T-helper 2 cell treated with Interferon-gamma antibody and Interleukin-4, amounts not matched to agents 100 ng/mL and 5 ng/mL, for 36 hours (primary cell): Measurements from ENCODE around the gene DGKG. TPM values are rescaled to one million over a fixed set of nuclear protein-coding genes. Genes with fewer than 3 reads are reported as not detected.

Experiments used
- intact Hi-C: fragments of 100-400 bp; cut with micrococcal nuclease; formaldehyde crosslinking; loops from one replicate; pipeline ENCODE4 v1.15.1; 2023
- total RNA-seq: library from RNA; stranded (reverse); gene quantifications from 2 replicates; pipeline ENCODE4 v1.2.3, GENCODE V29; 2022

Gene DGKG
- total RNA-seq, 1 donor from 2014 or later, result not detected

GRCh38 chr3:186117521-186118134 lies 244.4 kb downstream of the DGKG start:
- intact Hi-C loops, result no loop called here

- intact Hi-C loops, result no loop called here
Measured at GRCh38 chr3:186115239-186115996, 246.6 kb downstream of the DGKG start.

GRCh38 chr3:186110975-186111974 lies 250.8 kb downstream of the DGKG start:
- intact Hi-C loops, result no loop called here

- intact Hi-C loops, result loop anchor here (1.0 to 10.0 kb wide), 4 partner anchors 49 to 173 kb away; no protein-coding TSS in a partner anchor
Measured at GRCh38 chr3:186109897-186110803, 251.9 kb downstream of the DGKG start.

- intact Hi-C loops, result loop anchor here (1.0 to 10.0 kb wide), 4 partner anchors 48 to 172 kb away; no protein-coding TSS in a partner anchor
Measured at GRCh38 chr3:186108941-186109865, 252.8 kb downstream of the DGKG start, which contains the start of gene ETV5. ETV5 (minus strand) TSS chr3:186109089; CDS start chr3:186105868, 3,221 bp downstream.

- intact Hi-C loops, result loop anchor here (2.0 to 10.0 kb wide), 3 partner anchors 48 to 166 kb away; no protein-coding TSS in a partner anchor
Measured at GRCh38 chr3:186108106-186108940, 253.7 kb downstream of the DGKG start.

GRCh38 chr3:186107215-186108105 lies 254.6 kb downstream of the DGKG start:
- intact Hi-C loops, result loop anchor here (2.0 to 10.0 kb wide), 3 partner anchors 47 to 165 kb away; no protein-coding TSS in a partner anchor

- intact Hi-C loops, result loop anchor here (10.0 kb wide), 1 partner anchor 121 kb away; no protein-coding TSS in a partner anchor
Measured at GRCh38 chr3:186105543-186105942, 256.5 kb downstream of the DGKG start.

- intact Hi-C loops, result loop anchor here (10.0 kb wide), 1 partner anchor 118 kb away; no protein-coding TSS in a partner anchor
Measured at GRCh38 chr3:186102687-186103086, 259.3 kb downstream of the DGKG start.

- intact Hi-C loops, result loop anchor here (10.0 kb wide), 1 partner anchor 116 kb away; no protein-coding TSS in a partner anchor
Measured at GRCh38 chr3:186100398-186100797, 261.6 kb downstream of the DGKG start.

- intact Hi-C loops, result no loop called here
Measured at GRCh38 chr3:186099178-186099577, 262.9 kb downstream of the DGKG start.

GRCh38 chr3:186098740-186099139 lies 263.3 kb downstream of the DGKG start:
- intact Hi-C loops, result no loop called here

GRCh38 chr3:186097663-186098451 lies 264.2 kb downstream of the DGKG start:
- intact Hi-C loops, result no loop called here

GRCh38 chr3:186097317-186097662 lies 264.7 kb downstream of the DGKG start:
- intact Hi-C loops, result no loop called here
